ENCODE results near the gene RPL26.
A peak's percentile ranks its signal among the peaks of the same experiment; 100 is the strongest.

- TF ChIP-seq CTCF (IDR thresholded peaks at IDR 0.05 in 4 of 5, conservative IDR thresholded peaks at IDR 0.05 in 1 of 5) (peak; percentile 76 to 89 (median 83)), POLR2A (IDR thresholded peaks at IDR 0.05) (no peak)
These were observed 27.2 kb upstream of the RPL26 start for GRCh38 chr17:8409966-8410882.

All from gastrocnemius medialis (tissue), 4 donors.